ENCODE measurements around the gene PITPNM2. TPM values are rescaled to one million over a fixed set of nuclear protein-coding genes. Genes with fewer than 3 reads are reported as not detected.

PITPNM2 gene
- total and polyA plus RNA-seq, 9 of the 15 experiments (the other 6 are each of a cell fraction or from before 2014, with no cell fraction given): 0.03 to 10.8 (median 2.9) TPM

DNA sequence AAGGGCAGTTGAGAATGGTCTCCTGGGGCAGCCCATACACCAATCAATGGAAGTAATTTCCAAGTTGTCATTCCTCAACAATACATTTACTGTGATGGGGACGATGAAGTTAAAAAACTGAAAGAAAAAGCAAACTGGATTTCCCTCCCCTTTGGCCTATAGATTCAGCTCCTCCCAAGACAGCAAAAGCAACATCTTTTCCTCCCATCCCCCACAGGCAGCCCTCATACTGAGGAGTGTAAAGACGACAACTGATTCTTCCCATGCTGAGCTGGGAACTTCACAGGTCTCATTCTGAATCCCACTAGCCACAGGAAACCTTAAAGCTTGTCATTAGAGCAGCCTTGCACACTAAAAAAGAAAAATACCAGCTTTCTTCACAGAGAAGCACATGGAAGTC, 48.5 kb downstream of the PITPNM2 start (continued):
- no peak for TF ChIP-seq SMAD3 (CRISPR knock-in tag; conservative IDR thresholded peaks at IDR 0.05)

- H3K4me2 ChIP-seq (ENCODE audit: insufficient read depth, low read length): no peak overlapping the region
- H3K27ac ChIP-seq (ENCODE audit: extremely low read depth, low read depth, low read length): no peak overlapping the region
- ChIA-PET POLR2A (no interaction called here), CTCF (ENCODE audit: low intra/inter-chr PET ratio) (no interaction called here)
- H3K9me3 ChIP-seq (replicated peaks; ENCODE audit: control insufficient read depth, insufficient read depth, low read depth, low read length): no peaks in the 10 kb centered on the region
- H3K4me3 ChIP-seq: no peak overlapping the region
- H3K27me3 ChIP-seq (ENCODE audit: control insufficient read depth in 2 of 2, insufficient read depth in 2 of 2, low read length in 2 of 2): no peaks in the 10 kb centered on the region
- H3K4me1 ChIP-seq (replicated peaks in 1 of 2; ENCODE audit: control insufficient read depth in 2 of 2, insufficient read depth in 2 of 2, low read length in 2 of 2): peaks cover 2 to 7% of the 10 kb centered on the region in 2 experiments; a peak in 4 of 5 replicates
- no peaks in the 10 kb centered on the region for H4K20me1 ChIP-seq (replicated peaks; ENCODE audit: control insufficient read depth, insufficient read depth, low read length)
- TF ChIP-seq, protein P1, sequence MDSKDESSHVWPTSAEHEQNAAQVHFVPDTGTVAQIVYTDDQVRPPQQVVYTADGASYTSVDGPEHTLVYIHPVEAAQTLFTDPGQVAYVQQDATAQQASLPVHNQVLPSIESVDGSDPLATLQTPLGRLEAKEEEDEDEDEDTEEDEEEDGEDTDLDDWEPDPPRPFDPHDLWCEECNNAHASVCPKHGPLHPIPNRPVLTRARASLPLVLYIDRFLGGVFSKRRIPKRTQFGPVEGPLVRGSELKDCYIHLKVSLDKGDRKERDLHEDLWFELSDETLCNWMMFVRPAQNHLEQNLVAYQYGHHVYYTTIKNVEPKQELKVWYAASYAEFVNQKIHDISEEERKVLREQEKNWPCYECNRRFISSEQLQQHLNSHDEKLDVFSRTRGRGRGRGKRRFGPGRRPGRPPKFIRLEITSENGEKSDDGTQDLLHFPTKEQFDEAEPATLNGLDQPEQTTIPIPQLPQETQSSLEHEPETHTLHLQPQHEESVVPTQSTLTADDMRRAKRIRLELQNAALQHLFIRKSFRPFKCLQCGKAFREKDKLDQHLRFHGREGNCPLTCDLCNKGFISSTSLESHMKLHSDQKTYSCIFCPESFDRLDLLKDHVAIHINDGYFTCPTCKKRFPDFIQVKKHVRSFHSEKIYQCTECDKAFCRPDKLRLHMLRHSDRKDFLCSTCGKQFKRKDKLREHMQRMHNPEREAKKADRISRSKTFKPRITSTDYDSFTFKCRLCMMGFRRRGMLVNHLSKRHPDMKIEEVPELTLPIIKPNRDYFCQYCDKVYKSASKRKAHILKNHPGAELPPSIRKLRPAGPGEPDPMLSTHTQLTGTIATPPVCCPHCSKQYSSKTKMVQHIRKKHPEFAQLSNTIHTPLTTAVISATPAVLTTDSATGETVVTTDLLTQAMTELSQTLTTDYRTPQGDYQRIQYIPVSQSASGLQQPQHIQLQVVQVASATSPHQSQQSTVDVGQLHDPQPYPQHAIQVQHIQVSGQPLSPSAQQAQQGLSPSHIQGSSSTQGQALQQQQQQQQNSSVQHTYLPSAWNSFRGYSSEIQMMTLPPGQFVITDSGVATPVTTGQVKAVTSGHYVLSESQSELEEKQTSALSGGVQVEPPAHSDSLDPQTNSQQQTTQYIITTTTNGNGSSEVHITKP (IDR thresholded peaks at IDR 0.05; ENCODE audit: partially characterized antibody): peak; percentile 88
- no peak for TF ChIP-seq SMAD2 (IDR thresholded peaks at IDR 0.05; ENCODE audit: low read depth, low read length)
- no peak overlapping the region for H2AFZ ChIP-seq (ENCODE audit: low read depth, low read length)
- H3K9me1 ChIP-seq (ENCODE audit: control insufficient read depth, insufficient read depth, low read length): no peaks in the 10 kb centered on the region
- peak; percentile 13; the same call in 1 of the 3 replicates for ATAC-seq
- no peak overlapping the region for H3K9ac ChIP-seq (ENCODE audit: insufficient read depth in 1 of 2, low read depth in 2 of 2, low read length in 2 of 2)
- in situ Hi-C loops (cut with MboI): no loop called here
- intact Hi-C loops (cut with micrococcal nuclease): no loop called here
- 68% methylated on average over 5 of the region's 5 CpGs for WGBS (ENCODE audit: insufficient coverage, low coverage, missing lambda C conversion rate)
- H3K36me3 ChIP-seq (ENCODE audit: control insufficient read depth, insufficient read depth, low read length): no peaks in the 10 kb centered on the region; the same call in 2 of the 3 replicates
- no TSS peak for BruUV-seq (replicated peaks)
- no peak for DNase-seq (ENCODE audit: extremely low read depth in 1 of 4, low spot score in 3 of 4)
- FAIRE-seq: no peak
- H3K79me2 ChIP-seq (ENCODE audit: control insufficient read depth, insufficient read depth, low read length): no peaks in the 10 kb centered on the region
These were observed 49.4 kb downstream of the PITPNM2 start for GRCh38 chr12:123101526-123101925.

Other genes with a start within 250 kb of the PITPNM2 start
Only the 7 nearest of the 8 such genes appear.
- gene ABCB9, start 184.6 kb downstream of the PITPNM2 start, total RNA-seq (2014; rRNA removed): 9.6 and 10.5 TPM in 2 replicates
- gene ABCB9, start 184.6 kb downstream of the PITPNM2 start, total RNA-seq (2014; rRNA removed; fragmentation: Illumina TruSeq; extraction: Trizol): 3.9 and 4.3 TPM in 2 replicates
- gene ABCB9, start 184.6 kb downstream of the PITPNM2 start, total RNA-seq (2015; rRNA removed; fragmentation: Illumina TruSeq; extraction: Trizol): 6.2 and 6.5 TPM in 2 replicates
- gene ABCB9, start 184.6 kb downstream of the PITPNM2 start, total RNA-seq (2021): 12.0 and 12.6 TPM in 2 replicates
- gene ABCB9, start 184.6 kb downstream of the PITPNM2 start, polyA plus RNA-seq (2011; rRNA removed): 6.3 and 6.5 TPM in 2 replicates
- gene ABCB9, start 184.6 kb downstream of the PITPNM2 start, polyA plus RNA-seq (2014; fragmentation: Illumina TruSeq; extraction: Trizol): 4.2 and 5.7 TPM in 2 replicates
- under 1 TPM; 0.20 to 0.31 TPM for gene ABCB9, start 184.6 kb downstream of the PITPNM2 start, polyA plus RNA-seq (2014; fragmentation: Nextera tagmentation; extraction: Ambion mirVana)
- 7.6 and 7.9 TPM in 2 replicates for gene ABCB9, start 184.6 kb downstream of the PITPNM2 start, polyA plus RNA-seq (2014; rRNA removed)
- 39.0 and 40.3 TPM in 2 replicates for gene OGFOD2, start 175.8 kb downstream of the PITPNM2 start, total RNA-seq (2014; rRNA removed)
- 5.9 and 6.4 TPM in 2 replicates for gene OGFOD2, start 175.8 kb downstream of the PITPNM2 start, total RNA-seq (2014; rRNA removed; fragmentation: Illumina TruSeq; extraction: Trizol)
- gene OGFOD2, start 175.8 kb downstream of the PITPNM2 start, total RNA-seq (2015; rRNA removed; fragmentation: Illumina TruSeq; extraction: Trizol): 18.5 and 21.4 TPM in 2 replicates
- 51.7 and 63.0 TPM in 2 replicates for gene OGFOD2, start 175.8 kb downstream of the PITPNM2 start, total RNA-seq (2021)
- gene OGFOD2, start 175.8 kb downstream of the PITPNM2 start, polyA plus RNA-seq (2011; rRNA removed): 27.6 and 38.3 TPM in 2 replicates
- gene OGFOD2, start 175.8 kb downstream of the PITPNM2 start, polyA plus RNA-seq (2014; fragmentation: Illumina TruSeq; extraction: Trizol): 13.5 and 29.6 TPM in 2 replicates
- gene OGFOD2, start 175.8 kb downstream of the PITPNM2 start, polyA plus RNA-seq (2014; fragmentation: Nextera tagmentation; extraction: Ambion mirVana): 1 to 10 TPM; 1.4 to 3.8 TPM
- gene OGFOD2, start 175.8 kb downstream of the PITPNM2 start, polyA plus RNA-seq (2014; rRNA removed): 86.0 and 111 TPM in 2 replicates
- gene ARL6IP4, start 170.4 kb downstream of the PITPNM2 start, total RNA-seq (2014; rRNA removed): 224 and 280 TPM in 2 replicates
- 78.1 and 91.2 TPM in 2 replicates for gene ARL6IP4, start 170.4 kb downstream of the PITPNM2 start, total RNA-seq (2014; rRNA removed; fragmentation: Illumina TruSeq; extraction: Trizol)
- gene ARL6IP4, start 170.4 kb downstream of the PITPNM2 start, total RNA-seq (2015; rRNA removed; fragmentation: Illumina TruSeq; extraction: Trizol): 171 and 180 TPM in 2 replicates
- gene ARL6IP4, start 170.4 kb downstream of the PITPNM2 start, total RNA-seq (2021): 164 and 167 TPM in 2 replicates
- 128 and 132 TPM in 2 replicates for gene ARL6IP4, start 170.4 kb downstream of the PITPNM2 start, polyA plus RNA-seq (2011; rRNA removed)
- gene ARL6IP4, start 170.4 kb downstream of the PITPNM2 start, polyA plus RNA-seq (2014; fragmentation: Illumina TruSeq; extraction: Trizol): 151 and 170 TPM in 2 replicates
- 1 to 10 TPM; 2.4 to 4.8 TPM for gene ARL6IP4, start 170.4 kb downstream of the PITPNM2 start, polyA plus RNA-seq (2014; fragmentation: Nextera tagmentation; extraction: Ambion mirVana)
- 242 and 255 TPM in 2 replicates for gene ARL6IP4, start 170.4 kb downstream of the PITPNM2 start, polyA plus RNA-seq (2014; rRNA removed)
- 59.3 and 63.6 TPM in 2 replicates for gene MPHOSPH9, start 82.1 kb upstream of the PITPNM2 start, total RNA-seq (2014; rRNA removed)
- gene MPHOSPH9, start 82.1 kb upstream of the PITPNM2 start, total RNA-seq (2014; rRNA removed; fragmentation: Illumina TruSeq; extraction: Trizol): 78.6 and 87.5 TPM in 2 replicates
- 97.0 and 103 TPM in 2 replicates for gene MPHOSPH9, start 82.1 kb upstream of the PITPNM2 start, total RNA-seq (2015; rRNA removed; fragmentation: Illumina TruSeq; extraction: Trizol)
- 54.5 and 60.0 TPM in 2 replicates for gene MPHOSPH9, start 82.1 kb upstream of the PITPNM2 start, total RNA-seq (2021)
- gene MPHOSPH9, start 82.1 kb upstream of the PITPNM2 start, polyA plus RNA-seq (2011; rRNA removed): 53.2 and 61.1 TPM in 2 replicates
- 38.5 and 45.8 TPM in 2 replicates for gene MPHOSPH9, start 82.1 kb upstream of the PITPNM2 start, polyA plus RNA-seq (2014; fragmentation: Illumina TruSeq; extraction: Trizol)
- gene MPHOSPH9, start 82.1 kb upstream of the PITPNM2 start, polyA plus RNA-seq (2014; fragmentation: Nextera tagmentation; extraction: Ambion mirVana): 10 to 100 TPM; 14.2 to 22.5 TPM
- gene MPHOSPH9, start 82.1 kb upstream of the PITPNM2 start, polyA plus RNA-seq (2014; rRNA removed): 50.1 and 53.3 TPM in 2 replicates
- gene MTRFR, start 82.3 kb upstream of the PITPNM2 start, total RNA-seq (2014; rRNA removed): 23.4 and 26.4 TPM in 2 replicates
- gene MTRFR, start 82.3 kb upstream of the PITPNM2 start, total RNA-seq (2014; rRNA removed; fragmentation: Illumina TruSeq; extraction: Trizol): 32.5 and 34.7 TPM in 2 replicates
- 45.5 and 50.9 TPM in 2 replicates for gene MTRFR, start 82.3 kb upstream of the PITPNM2 start, total RNA-seq (2015; rRNA removed; fragmentation: Illumina TruSeq; extraction: Trizol)
- 23.1 and 24.0 TPM in 2 replicates for gene MTRFR, start 82.3 kb upstream of the PITPNM2 start, total RNA-seq (2021)
- 15.2 and 16.7 TPM in 2 replicates for gene MTRFR, start 82.3 kb upstream of the PITPNM2 start, polyA plus RNA-seq (2011; rRNA removed)
- gene MTRFR, start 82.3 kb upstream of the PITPNM2 start, polyA plus RNA-seq (2014; fragmentation: Illumina TruSeq; extraction: Trizol): 33.3 and 37.1 TPM in 2 replicates
- gene MTRFR, start 82.3 kb upstream of the PITPNM2 start, polyA plus RNA-seq (2014; fragmentation: Nextera tagmentation; extraction: Ambion mirVana): 10 to 100 TPM; 52.6 to 55.6 TPM
- 29.6 and 32.3 TPM in 2 replicates for gene MTRFR, start 82.3 kb upstream of the PITPNM2 start, polyA plus RNA-seq (2014; rRNA removed)
- gene CDK2AP1, start 120.8 kb upstream of the PITPNM2 start, total RNA-seq (2014; rRNA removed): 48.8 and 76.0 TPM in 2 replicates
- 74.3 and 75.5 TPM in 2 replicates for gene CDK2AP1, start 120.8 kb upstream of the PITPNM2 start, total RNA-seq (2014; rRNA removed; fragmentation: Illumina TruSeq; extraction: Trizol)
- 53.4 and 56.5 TPM in 2 replicates for gene CDK2AP1, start 120.8 kb upstream of the PITPNM2 start, total RNA-seq (2015; rRNA removed; fragmentation: Illumina TruSeq; extraction: Trizol)
- 57.9 and 64.7 TPM in 2 replicates for gene CDK2AP1, start 120.8 kb upstream of the PITPNM2 start, total RNA-seq (2021)
- 75.3 and 130 TPM in 2 replicates for gene CDK2AP1, start 120.8 kb upstream of the PITPNM2 start, polyA plus RNA-seq (2011; rRNA removed)
- 86.2 and 99.9 TPM in 2 replicates for gene CDK2AP1, start 120.8 kb upstream of the PITPNM2 start, polyA plus RNA-seq (2014; fragmentation: Illumina TruSeq; extraction: Trizol)
- 10 to 100 TPM; 26.0 to 28.2 TPM for gene CDK2AP1, start 120.8 kb upstream of the PITPNM2 start, polyA plus RNA-seq (2014; fragmentation: Nextera tagmentation; extraction: Ambion mirVana)
- 59.2 and 83.0 TPM in 2 replicates for gene CDK2AP1, start 120.8 kb upstream of the PITPNM2 start, polyA plus RNA-seq (2014; rRNA removed)
- 28.4 and 35.9 TPM in 2 replicates for gene SBNO1, start 213.8 kb upstream of the PITPNM2 start, total RNA-seq (2014; rRNA removed)
- 68.1 and 84.1 TPM in 2 replicates for gene SBNO1, start 213.8 kb upstream of the PITPNM2 start, total RNA-seq (2014; rRNA removed; fragmentation: Illumina TruSeq; extraction: Trizol)
- gene SBNO1, start 213.8 kb upstream of the PITPNM2 start, total RNA-seq (2015; rRNA removed; fragmentation: Illumina TruSeq; extraction: Trizol): 56.7 and 61.7 TPM in 2 replicates
- gene SBNO1, start 213.8 kb upstream of the PITPNM2 start, total RNA-seq (2021): 73.7 and 77.1 TPM in 2 replicates
- gene SBNO1, start 213.8 kb upstream of the PITPNM2 start, polyA plus RNA-seq (2011; rRNA removed): 22.8 and 31.2 TPM in 2 replicates
- gene SBNO1, start 213.8 kb upstream of the PITPNM2 start, polyA plus RNA-seq (2014; fragmentation: Illumina TruSeq; extraction: Trizol): 36.3 and 38.4 TPM in 2 replicates
- 10 to 100 TPM; 14.9 to 25.6 TPM for gene SBNO1, start 213.8 kb upstream of the PITPNM2 start, polyA plus RNA-seq (2014; fragmentation: Nextera tagmentation; extraction: Ambion mirVana)
- gene SBNO1, start 213.8 kb upstream of the PITPNM2 start, polyA plus RNA-seq (2014; rRNA removed): 21.1 and 23.9 TPM in 2 replicates

Measured in K562 (cell line).